Ammon's horn (tissue), 1 donor: ENCODE measurements around the gene GYG1.
"Not testable (repeated sequence)": the region's sequence is repeated elsewhere in the genome, so short reads cannot be mapped to it uniquely, and the experiment has no call there.

Experiments
- DNase-seq: peaks from one replicate; pipeline ENCODE4 v3.0.0-alpha.2; 2016; ENCODE audit warnings: low spot score

GYG1 gene

GRCh38 chr3:148987551-148987950 lies 3.8 kb upstream of the GYG1 start:
- not testable (repeated sequence) for DNase-seq

- DNase-seq = no peak
Measured at GRCh38 chr3:148990236-148990635, 1.1 kb upstream of the GYG1 start.

GRCh38 chr3:148992027-148992634 lies 791 bp downstream of the GYG1 start:
- peak; percentile 20 for DNase-seq

- DNase-seq = no peak
Measured at GRCh38 chr3:148992635-148993255, 1.4 kb downstream of the GYG1 start.

- no peak for DNase-seq
Measured at GRCh38 chr3:148997623-148998022, 6.3 kb downstream of the GYG1 start.

- DNase-seq = no peak
Measured at GRCh38 chr3:148998297-148998696, 7.0 kb downstream of the GYG1 start.

- no peak for DNase-seq
Measured at GRCh38 chr3:148998715-148999423, 7.5 kb downstream of the GYG1 start.

- no peak for DNase-seq
Measured at GRCh38 chr3:148999806-149000205, 8.5 kb downstream of the GYG1 start.

- no peak for DNase-seq
Measured at GRCh38 chr3:149000206-149000745, 8.9 kb downstream of the GYG1 start.

GRCh38 chr3:149001727-149002126 lies 10.4 kb downstream of the GYG1 start:
- no peak for DNase-seq

- no peak for DNase-seq
Measured at GRCh38 chr3:149003653-149004305, 12.4 kb downstream of the GYG1 start.

- peak; percentile 35 for DNase-seq
Measured at GRCh38 chr3:149004622-149005021, 13.3 kb downstream of the GYG1 start.

GRCh38 chr3:149005416-149005815 lies 14.1 kb downstream of the GYG1 start:
- no peak for DNase-seq

GRCh38 chr3:149007567-149008257 lies 16.4 kb downstream of the GYG1 start:
- no peak for DNase-seq

- no peak for DNase-seq
Measured at GRCh38 chr3:149009732-149010131, 18.4 kb downstream of the GYG1 start.

- no peak for DNase-seq
Measured at GRCh38 chr3:149010504-149010951, 19.2 kb downstream of the GYG1 start.

GRCh38 chr3:149010966-149011365 lies 19.6 kb downstream of the GYG1 start:
- no peak for DNase-seq

GRCh38 chr3:149011676-149012075 lies 20.3 kb downstream of the GYG1 start:
- no peak for DNase-seq

- DNase-seq = no peak
Measured at GRCh38 chr3:149013726-149014125, 22.4 kb downstream of the GYG1 start.

- no peak for DNase-seq
Measured at GRCh38 chr3:149015393-149015792, 24.1 kb downstream of the GYG1 start.

GRCh38 chr3:149016242-149016641 lies 24.9 kb downstream of the GYG1 start:
- no peak for DNase-seq
